ENCODE measurements around the gene ALG14. TPM values are rescaled to one million over a fixed set of nuclear protein-coding genes. Genes with fewer than 3 reads are reported as not detected.

ALG14 gene
- total and polyA plus RNA-seq, 8 donors = 1.1 to 6.2 (median 5.6) TPM

DNA sequence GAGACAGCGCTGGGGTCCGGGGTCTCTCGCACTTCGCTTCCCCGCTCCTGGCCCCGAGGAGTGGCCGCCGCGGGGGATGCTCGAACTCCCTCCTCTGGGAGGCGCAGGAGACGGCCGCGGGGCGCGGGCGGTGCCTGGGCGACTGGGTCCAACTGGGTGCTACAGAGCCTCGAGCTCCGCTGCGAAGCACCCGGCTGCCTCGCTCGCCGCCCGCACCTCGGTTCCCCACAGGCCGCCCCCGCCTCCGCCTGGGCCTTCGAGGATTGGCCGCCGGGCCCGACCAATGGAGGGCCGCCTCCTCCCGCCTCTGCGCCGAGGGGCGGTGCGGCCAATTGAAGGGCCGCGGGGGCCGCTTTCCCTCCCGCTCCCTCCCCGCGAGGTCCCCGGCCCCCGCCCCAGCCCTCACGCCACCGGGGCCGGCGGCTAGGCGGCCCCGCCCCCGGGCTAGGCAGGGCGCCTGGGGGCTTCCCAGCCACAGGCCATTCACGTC lies 145.8 kb downstream of the ALG14 start, which contains the start of gene CNN3:
TSS of gene CNN3 (minus strand) at position 196 of the 490 bp plus-strand sequence. CDS start 216 bp downstream, outside the sequence.
- Histone ChIP-seq H3K36me3 (no peaks in the 10 kb centered on the region), H3K27ac (peak within 1 kb of the TSS; percentile 90 to 99 (median 94)), H3K27me3 (no peaks in the 10 kb centered on the region), H3K9me3 (no peaks in the 10 kb centered on the region), H3K4me3 (peak within 1 kb of the TSS; percentile 69 to 91 (median 75)), H3K4me1 (peaks cover 0 to 41% (median 12%) of the 10 kb centered on the region in 3 donors)
- TF ChIP-seq, protein P1, sequence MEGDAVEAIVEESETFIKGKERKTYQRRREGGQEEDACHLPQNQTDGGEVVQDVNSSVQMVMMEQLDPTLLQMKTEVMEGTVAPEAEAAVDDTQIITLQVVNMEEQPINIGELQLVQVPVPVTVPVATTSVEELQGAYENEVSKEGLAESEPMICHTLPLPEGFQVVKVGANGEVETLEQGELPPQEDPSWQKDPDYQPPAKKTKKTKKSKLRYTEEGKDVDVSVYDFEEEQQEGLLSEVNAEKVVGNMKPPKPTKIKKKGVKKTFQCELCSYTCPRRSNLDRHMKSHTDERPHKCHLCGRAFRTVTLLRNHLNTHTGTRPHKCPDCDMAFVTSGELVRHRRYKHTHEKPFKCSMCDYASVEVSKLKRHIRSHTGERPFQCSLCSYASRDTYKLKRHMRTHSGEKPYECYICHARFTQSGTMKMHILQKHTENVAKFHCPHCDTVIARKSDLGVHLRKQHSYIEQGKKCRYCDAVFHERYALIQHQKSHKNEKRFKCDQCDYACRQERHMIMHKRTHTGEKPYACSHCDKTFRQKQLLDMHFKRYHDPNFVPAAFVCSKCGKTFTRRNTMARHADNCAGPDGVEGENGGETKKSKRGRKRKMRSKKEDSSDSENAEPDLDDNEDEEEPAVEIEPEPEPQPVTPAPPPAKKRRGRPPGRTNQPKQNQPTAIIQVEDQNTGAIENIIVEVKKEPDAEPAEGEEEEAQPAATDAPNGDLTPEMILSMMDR (IDR thresholded peaks at IDR 0.05) = no peak
- peak; percentile 85 to 91 (median 88) for ATAC-seq
- 1% methylated on average over 36 to 57 of the region's 57 CpGs for WGBS, 2 donors
- FAIRE-seq = no peak
- intact Hi-C loops (cut with DNase I) = loop anchor here in 1 of 3 donors (10.0 kb wide), 1 partner anchor 62 kb away; no protein-coding TSS in a partner anchor
- DNase-seq = peak; percentile 89 to 98 (median 92)

DNA sequence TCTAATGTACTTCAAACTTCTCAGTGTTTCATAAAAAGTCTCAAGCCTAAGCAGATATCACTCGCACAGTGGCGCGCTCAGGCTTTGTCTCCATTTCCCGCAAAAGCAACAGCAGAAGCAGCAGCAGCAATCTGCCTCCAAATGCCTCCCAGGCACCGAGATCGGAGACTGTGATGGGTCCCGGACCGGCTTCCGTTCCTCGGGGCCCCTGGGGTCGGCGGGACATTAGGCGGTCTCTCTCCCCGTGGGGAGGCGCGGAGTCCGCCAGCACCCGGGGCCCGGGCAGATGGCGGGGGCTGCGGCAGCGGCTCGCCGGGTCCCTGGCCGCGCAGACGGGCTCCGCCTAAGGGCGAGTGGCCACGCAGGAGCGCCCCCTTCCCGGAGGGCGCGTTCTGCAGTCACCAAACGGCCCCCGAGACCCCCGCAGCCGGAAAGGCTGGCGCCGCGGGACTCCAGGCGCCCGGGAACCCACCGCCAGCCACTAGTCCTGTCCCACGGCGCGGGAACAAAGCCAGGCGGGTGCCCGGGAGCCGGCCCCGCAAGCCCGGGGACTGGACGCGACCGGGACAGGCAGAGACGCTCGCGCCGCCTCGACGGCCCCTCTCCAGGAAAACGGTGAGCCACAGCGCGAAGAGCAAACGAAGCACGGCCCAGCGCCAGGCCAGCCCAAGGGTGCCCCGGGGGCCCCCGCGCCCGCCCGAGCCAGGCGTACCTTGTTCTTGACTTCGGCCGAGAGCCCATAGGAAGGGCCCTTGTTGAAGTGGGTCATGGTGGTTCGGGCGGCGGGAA lies 146.4 kb downstream of the ALG14 start:
- WGBS, 2 donors = 0 to 1% methylated on average over 64 to 78 of the region's 78 CpGs

DNA sequence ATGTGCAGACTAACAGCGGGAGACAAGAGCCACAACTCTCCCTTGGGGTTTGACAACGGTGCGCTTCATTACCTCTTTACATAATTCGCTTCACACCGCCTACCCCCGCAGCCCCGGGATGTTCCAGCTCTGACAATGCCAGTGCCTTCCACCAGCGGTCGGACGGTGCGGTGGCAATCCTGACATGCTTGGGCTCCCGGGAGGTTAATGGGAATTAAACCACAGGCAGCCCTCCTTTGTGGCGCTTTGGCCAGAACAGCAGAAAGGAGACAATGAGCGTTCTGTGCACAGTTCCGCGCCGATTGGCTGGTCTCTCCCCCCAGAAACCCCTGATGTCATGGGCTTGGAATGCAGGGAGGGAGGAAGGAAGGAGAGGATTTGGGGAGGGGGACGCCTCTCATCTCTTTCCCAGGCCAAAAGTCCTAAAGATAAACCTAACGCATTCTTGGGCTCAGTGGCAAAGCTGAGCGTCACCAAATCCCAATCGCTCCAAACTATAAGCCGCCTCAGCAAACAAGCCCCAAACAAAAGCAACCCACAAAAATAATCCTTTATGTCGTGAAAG lies 147.1 kb downstream of the ALG14 start:
- Histone ChIP-seq H3K9me3 (no peaks in the 10 kb centered on the region), H3K4me3 (peak overlapping the region; percentile 69 to 91 (median 75)), H3K36me3 (no peaks in the 10 kb centered on the region), H3K4me1 (peaks cover 0 to 51% (median 12%) of the 10 kb centered on the region in 3 donors), H3K27me3 (no peaks in the 10 kb centered on the region), H3K27ac (peak overlapping the region; percentile 90 to 99 (median 94))
- TF ChIP-seq, protein P1 (IDR thresholded peaks at IDR 0.05) = no peak
- peak; percentile 45 to 53 (median 48) for ATAC-seq
- WGBS, 2 donors = 1 to 2% methylated on average over 23 of the region's 23 CpGs
- DNase-seq = peak; percentile 68 to 76 (median 74)
- intact Hi-C loops (cut with DNase I) = loop anchor here in 1 of 3 donors (10.0 kb wide), 1 partner anchor 61 kb away; no protein-coding TSS in a partner anchor
- FAIRE-seq = no peak

More for the DNA sequence above, 146.4 kb downstream of the ALG14 start:
- TF ChIP-seq, protein P1 (IDR thresholded peaks at IDR 0.05) = peak in 3 of 4 donors; percentile 9 to 22 (median 13)
- DNase-seq = peak; percentile 45 to 85 (median 61)
- Histone ChIP-seq H3K27ac (peak overlapping the region; percentile 90 to 99 (median 94)), H3K9me3 (no peaks in the 10 kb centered on the region), H3K4me1 (peaks cover 0 to 47% (median 12%) of the 10 kb centered on the region in 3 donors), H3K36me3 (no peaks in the 10 kb centered on the region), H3K4me3 (peak overlapping the region; percentile 69 to 91 (median 75)), H3K27me3 (no peaks in the 10 kb centered on the region)
- FAIRE-seq = no peak
- intact Hi-C loops (cut with DNase I) = loop anchor here in 1 of 3 donors (10.0 kb wide), 1 partner anchor 62 kb away; no protein-coding TSS in a partner anchor
- peak; percentile 60 to 73 (median 64) for ATAC-seq

DNA sequence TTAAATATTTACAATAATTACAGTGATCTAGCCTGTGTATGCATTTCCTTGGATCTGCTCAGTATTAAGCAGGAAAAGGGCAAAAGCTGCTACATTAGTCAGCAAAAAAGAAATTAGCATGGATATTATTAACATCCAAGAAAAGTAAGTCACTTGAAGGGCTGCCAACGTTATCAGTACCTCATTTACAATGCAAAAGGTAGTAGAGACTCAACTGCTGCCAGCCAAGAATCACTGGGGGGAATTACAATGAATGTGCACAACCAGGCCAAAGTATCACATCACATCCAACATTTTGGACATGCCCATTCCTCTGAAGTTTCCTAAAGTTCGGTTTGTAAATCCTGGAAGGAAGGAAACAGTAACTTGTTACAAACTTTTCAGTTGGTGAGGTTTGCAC lies 147.7 kb downstream of the ALG14 start:
- WGBS, 2 donors = 2 to 4% methylated on average over 2 of the region's 2 CpGs
- H3K4me3 ChIP-seq = peak overlapping the region; percentile 69 to 91 (median 75)
- peak overlapping the region in 3 of 4 donors; percentile 92 to 99 (median 97) for H3K27ac ChIP-seq
- intact Hi-C loops (cut with DNase I) = loop anchor here in 1 of 3 donors (10.0 kb wide), 1 partner anchor 60 kb away; no protein-coding TSS in a partner anchor
- TF ChIP-seq, protein P1 (IDR thresholded peaks at IDR 0.05) = no peak
- peak in 1 of 6 donors; percentile 56 for DNase-seq
- no peaks in the 10 kb centered on the region for H3K36me3 ChIP-seq
- no peak for FAIRE-seq
- peak in 1 of 4 donors; percentile 3 for ATAC-seq
- H3K4me1 ChIP-seq = peaks cover 0 to 57% (median 12%) of the 10 kb centered on the region in 3 donors
- H3K9me3 ChIP-seq = no peaks in the 10 kb centered on the region
- H3K27me3 ChIP-seq = no peaks in the 10 kb centered on the region

Other genes starting within 250 kb of the ALG14 start
- gene CNN3, start 145.8 kb downstream of the ALG14 start, total RNA-seq = 100 to 1,000 TPM in 2 of 6 donors, 10 to 100 TPM in 4; 31.7 to 143 (median 53.6) TPM
- gene CNN3, start 145.8 kb downstream of the ALG14 start, polyA plus RNA-seq = 10 to 100 TPM; 33.6 to 49.4 TPM
- gene TLCD4, start 44.4 kb upstream of the ALG14 start, total RNA-seq = 10 to 100 TPM; 12.3 to 19.5 (median 14.2) TPM
- 1 to 10 TPM; 2.1 to 4.5 TPM for gene TLCD4, start 44.4 kb upstream of the ALG14 start, polyA plus RNA-seq
- gene RWDD3, start 161.3 kb upstream of the ALG14 start, total RNA-seq = 10 to 100 TPM in 3 of 6 donors, 1 to 10 TPM in 3; 5.0 to 13.5 (median 9.8) TPM
- gene RWDD3, start 161.3 kb upstream of the ALG14 start, polyA plus RNA-seq = 10 to 100 TPM; 27.3 to 37.1 TPM